ENCODE measurements around the gene ALK. TPM values are rescaled to one million over a fixed set of nuclear protein-coding genes. Genes with fewer than 3 reads are reported as not detected.
A peak's percentile ranks its signal among the peaks of the same experiment; 100 is the strongest.

Gene ALK
- total RNA-seq, 1 experiment from 2014 or later: 0.06 TPM

DNA sequence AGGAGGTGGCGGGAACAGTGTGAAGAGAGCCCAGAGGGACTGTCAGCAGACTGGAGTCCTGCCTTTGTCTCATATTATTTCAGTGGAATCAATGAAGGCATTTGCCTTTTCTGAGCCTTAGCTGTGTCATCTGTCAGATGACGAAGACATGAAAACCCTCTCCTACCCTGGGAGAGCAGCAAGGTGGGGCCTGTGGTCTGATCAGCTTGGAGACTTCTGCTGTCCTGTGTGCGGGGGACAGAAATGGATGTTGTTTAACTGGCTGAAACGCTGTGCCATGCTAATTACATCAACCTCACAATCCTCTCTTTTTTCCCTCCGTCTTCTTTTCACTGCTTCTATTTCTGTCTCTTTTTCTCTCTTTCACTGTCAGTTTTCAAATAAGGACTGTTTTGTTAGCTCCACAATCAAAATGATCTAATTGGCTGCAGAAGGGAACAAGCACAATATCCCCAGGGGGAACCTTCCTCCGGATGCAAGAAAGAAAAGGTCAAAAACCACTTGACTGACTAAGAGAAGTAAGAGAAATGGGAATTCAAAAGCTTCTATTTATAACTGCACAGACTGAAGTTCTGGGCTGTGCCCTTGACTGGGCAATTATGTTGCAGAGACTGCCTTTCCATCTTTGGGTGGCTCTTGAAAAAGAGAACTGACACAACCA is 466.1 kb downstream of the ALK start:
- peak; percentile 40 for DNase-seq (ENCODE audit: low read depth)

DNA sequence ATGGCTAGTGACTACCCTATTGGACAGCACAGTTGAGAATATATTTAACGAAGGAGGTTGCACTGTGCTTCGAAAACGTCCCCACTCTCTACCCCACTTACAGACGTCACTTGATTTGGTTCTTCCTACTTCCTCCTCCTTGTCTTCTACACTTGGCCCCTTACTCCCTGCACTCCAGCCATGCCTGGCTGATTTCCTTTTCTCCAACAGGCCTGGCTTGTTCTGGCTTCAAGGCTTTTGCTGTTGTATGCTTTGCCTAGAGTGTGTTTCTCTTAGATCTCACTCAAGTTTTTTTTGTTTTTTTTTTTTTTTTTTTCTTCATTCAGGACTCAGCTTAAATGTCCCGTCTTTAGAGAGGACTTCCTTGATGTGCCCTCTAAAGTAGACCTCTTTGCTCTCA is 469.4 kb downstream of the ALK start:
- DNase-seq (ENCODE audit: low read depth): no peak

DNA sequence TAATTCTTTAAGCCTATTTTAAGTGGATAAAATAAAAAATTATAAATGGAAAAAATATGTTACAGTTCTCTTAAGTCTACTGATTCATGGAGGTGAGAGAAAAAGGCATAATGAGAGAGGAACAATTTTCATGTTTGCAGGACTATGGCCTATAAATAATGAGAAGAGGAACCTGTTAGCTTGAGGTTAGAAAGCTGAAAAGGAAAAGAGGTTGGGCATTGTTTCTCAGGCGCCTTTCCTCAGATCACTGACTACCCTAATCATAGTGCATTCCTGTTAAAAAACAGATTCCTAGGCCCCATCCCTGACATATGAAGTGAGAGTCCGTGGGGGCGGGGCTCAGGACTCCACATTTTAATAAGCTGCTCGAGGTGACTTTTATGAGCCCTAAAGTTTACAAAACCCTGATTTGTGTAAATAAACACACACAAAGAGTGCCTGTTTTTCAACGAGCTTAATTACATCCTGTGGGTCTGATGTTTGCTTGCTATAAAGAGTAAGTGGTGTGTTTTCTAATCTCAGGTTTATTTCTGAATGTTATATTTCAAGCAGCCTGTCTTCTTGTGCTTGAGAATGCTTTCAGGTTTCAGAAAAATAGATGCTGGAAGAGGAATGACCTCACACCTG is 470.7 kb downstream of the ALK start:
- no peak for DNase-seq (ENCODE audit: low read depth)

DNA sequence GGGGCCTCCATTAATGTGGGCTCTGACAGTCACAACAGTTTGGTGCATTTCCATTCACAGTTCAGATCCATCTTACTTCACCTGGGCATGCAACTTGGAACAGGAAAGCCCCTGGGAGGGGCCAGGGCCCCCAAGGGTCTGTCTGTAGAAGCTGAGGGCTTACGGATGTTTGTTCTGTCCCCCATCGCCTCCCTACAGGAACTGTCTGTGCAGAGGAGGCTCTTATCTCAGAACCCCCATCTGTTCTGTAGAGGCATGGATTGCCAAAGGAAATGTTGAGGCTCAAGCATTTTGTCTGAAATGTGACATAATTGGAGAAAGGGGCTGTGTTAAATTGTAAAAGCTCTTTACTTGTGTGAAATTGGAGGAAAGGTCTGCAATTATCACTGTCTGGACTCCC is 471.9 kb downstream of the ALK start:
- no peak for DNase-seq (ENCODE audit: low read depth)

DNA sequence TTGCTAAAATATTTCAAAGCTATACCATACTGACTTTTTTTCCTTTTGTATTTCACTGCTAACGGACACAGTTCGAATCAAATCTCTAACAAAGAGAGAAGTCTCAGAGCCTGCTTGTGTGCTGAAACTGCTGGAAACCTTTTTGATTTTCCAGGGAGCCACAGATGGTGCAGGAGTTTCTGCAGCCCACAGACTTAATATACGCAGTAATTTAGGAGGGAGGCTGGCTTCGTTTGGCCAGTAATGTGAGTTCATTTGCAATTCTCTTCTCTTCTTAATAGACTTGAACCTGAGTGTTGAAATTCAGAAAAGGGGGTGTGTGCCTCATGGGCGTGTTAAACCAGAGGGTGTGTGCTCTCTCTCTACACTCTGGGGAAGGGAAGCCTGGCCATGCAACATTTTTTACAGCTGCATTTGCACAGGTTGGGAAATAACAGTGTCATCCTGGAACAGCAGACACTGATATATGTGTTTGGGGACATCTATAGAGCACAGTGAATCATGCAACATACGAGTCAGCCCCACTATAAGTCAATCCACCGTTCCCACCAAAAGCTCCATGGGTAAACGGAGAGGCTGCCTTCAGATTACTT is 473.2 kb downstream of the ALK start:
- DNase-seq (ENCODE audit: low read depth): no peak

DNA sequence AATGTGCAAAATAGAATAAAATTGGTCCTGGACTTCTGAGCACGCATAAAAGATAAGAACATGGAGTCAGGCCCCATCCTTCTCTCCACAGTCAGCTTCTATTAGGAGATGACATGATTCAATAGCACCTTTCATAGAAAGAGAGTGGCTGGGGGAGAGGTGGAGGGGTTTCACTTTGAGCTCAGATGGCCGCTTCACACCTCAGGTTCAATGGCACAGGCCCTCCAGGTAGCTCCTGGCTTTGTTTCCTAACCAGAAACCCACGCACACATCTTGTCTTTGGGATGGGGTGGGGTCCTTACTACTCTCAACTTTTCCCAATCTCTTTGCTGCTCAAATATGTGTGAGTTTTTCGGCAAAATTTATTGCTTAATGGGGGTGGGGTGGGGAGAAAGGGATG is 473.9 kb downstream of the ALK start:
- DNase-seq (ENCODE audit: low read depth): no peak

DNA sequence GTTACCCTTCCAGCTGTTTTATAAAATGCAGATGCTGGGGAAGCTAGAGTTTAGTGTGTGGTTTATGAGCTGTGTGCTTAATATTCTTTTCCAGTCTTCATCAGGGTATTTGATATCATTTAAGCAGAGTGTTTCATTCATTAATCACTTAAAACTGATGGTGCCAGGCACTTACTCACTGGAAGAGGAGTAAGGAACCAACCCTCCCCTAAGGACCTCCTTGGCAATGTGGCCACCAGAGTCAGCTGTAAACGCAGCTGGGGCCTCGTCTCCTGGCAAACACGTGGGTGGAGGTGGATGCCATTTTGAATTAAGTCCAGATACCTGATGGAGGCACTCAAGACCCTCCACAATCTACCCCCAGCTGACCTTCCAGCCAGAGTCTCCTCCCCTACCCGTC is 474.5 kb downstream of the ALK start:
- peak; percentile 67 for DNase-seq (ENCODE audit: low read depth)

DNA sequence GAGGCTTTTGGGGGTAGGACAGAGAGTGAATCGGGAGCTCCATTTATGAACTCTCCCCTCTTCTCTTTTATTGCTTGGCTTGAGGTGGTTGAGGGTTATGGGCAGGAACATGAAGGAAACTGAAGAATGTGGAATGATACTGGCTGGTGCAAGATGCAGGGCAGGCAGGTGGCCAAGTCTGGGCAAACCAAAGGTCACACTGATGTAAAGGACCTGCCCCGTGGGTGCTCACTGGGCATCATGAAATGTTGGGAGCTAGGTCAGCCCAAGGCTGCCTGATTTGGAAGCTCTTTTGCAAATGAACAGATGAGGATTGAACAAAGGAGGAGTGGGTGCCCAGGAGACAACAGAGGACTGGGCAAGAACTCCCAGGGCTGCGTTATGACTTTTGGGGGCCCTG is 477.2 kb downstream of the ALK start:
- no peak for DNase-seq (ENCODE audit: low read depth)

DNA sequence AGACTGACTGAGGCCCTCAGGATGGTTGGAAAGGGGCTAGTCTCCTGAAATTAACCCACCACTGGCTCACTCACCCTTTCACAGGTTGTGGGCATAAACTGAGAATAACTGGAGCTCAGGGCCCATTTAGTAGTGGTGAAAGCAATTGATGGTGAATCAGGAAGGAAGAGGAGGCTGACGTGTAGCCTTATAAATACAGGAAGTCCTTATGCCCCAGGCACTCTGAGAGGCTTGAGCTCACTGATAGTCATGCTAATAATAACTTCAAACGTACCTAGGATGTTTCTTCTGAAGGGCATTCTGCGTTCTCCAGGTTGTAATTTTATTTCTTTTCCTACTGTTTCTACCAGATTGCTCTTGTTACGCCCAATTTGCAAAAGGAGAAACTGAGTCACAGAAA is 477.8 kb downstream of the ALK start:
- no peak for DNase-seq (ENCODE audit: low read depth)

DNA sequence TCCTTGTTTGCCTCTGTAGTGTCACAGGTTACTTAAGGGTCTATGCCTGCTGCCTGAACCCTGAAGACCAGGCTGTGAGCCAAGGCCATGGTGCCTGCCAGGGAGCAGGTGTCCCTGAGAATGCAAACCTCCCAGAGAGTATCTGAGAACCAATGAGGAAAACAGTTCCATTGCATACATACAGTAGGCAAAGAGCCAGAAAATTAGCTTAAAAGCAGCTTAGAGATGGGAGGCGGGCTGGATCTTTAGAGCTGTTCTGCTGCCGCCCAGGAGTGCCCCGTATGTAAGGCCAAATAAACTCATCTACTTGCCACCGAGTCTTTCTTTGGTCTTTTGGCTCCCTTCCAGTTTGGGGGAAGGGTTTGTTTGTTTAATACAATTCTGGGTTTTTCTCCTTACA is 478.2 kb downstream of the ALK start:
- DNase-seq (ENCODE audit: low read depth): no peak

DNA sequence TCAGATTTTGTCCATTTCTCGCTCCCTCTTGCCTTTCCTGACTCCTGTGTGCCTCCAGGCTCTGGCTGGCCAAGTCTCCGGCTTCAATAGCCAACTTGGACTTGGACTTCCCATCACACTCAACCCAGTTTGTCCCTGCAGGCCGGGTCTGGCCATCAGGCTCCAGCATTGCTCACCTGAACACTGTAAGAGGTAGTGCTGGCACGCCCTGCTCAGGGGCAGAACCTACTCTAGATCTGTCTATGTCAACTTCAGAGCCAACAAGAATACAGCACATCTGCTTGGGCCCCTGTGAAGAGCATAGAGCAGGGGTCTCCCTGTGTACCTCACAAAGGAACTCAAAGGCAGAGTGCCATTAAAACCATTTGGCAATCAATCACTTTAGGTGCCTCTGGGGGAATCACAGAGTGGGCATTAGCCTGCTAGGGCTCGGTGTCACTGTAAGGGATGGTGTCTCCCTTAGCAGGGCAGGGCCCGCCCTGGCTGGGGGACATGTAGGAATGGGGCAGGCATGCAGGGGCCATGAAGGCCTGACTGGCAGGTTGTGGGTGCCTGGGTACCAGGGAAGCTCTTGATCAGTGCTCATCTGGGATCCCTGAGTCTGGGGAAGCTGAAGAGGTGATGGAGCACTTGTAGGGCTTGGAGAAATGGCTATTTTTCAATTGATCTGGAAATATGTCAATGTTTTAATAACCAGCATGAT is 480.3 kb downstream of the ALK start:
- DNase-seq (ENCODE audit: low read depth): no peak

DNA sequence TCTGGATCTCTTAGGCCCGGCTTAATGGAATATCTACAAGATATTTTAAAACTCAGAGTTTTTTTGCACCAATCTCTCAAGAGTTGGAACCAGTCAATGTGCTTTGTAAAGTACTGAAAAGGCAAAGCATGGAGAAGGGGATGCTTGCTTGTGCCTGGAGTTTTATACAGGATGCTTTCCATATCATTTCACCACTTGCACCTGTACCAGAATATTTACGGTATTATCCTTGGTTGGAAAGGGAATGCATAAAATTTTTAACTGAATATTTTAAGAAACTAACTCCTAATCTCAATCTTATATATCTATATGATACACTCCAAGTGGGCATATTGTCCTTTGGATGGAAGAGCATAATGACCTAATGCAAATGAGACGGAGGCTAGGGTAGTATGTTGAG is 487.5 kb downstream of the ALK start:
- DNase-seq (ENCODE audit: low read depth): no peak

DNA sequence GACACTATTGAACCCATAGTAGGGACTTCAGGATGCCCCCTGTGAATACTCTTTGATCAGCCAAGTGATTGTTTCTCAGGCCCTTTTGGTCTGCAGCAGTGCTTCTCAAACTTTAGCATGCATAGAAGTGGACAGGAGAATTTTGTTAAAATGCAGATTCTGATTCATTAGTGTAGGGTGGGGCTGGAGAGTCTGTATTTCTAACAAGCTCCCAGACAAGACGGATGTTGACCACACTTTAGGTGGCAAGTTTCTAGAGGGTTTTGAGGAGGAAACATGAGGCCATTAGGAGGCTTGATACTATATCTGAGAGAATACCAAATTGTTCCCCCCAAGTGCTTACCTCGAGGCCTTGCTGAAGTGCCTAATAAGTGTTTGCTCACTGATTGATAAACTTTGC is 488.3 kb downstream of the ALK start:
- DNase-seq (ENCODE audit: low read depth): no peak

DNA sequence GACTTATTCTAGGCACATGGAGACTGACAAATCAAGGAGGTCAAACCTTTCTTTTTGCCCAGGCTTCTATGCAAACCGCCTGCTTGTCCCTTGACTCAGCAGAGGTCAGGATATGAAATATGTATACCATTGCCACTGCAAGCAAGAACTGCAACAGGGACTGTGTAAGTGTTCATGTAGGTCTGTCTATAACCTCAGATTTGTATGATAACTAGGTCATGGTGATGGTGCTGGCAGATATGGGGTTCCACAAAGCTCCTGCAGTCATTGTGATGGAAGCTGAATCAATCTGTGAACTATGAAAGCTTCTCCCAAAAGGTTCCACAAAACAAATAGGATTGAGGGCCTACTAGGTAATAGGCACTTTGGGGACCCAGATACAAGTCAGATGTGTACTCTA is 489.9 kb downstream of the ALK start:
- DNase-seq (ENCODE audit: low read depth): no peak

DNA sequence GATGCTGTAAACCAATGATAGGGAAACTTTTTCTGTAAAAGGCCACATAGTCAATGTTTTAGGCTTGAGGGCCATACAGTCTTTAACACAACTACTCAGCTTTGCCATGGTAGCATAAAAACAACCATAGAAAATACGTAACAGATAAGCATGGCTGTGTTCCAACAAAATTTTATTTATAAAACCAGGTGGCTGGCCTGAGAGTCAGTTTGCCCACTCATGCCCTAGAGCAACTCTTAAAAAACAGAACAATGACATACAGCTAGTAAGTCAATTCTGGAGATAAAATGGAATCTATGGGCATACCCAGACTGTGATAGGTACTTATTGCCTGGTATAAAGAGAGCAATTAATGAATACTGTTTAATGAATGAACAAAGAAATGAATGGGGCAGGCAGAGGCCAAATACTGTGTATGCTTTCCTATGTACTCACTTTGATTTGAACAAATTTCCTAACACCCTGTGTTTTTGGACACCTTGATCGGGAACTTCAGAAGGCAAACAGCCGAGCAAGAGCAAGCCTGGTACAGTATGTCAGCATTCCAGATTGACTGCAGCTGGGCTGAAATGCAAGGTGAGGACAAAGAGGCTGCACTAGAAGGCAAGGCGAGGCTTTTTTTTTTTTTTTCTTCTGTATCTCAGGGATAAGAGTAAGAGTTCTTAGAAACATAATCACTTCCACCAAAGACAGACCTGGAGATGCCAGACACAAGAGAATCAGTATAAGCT is 490.8 kb downstream of the ALK start:
- DNase-seq (ENCODE audit: low read depth): no peak

DNA sequence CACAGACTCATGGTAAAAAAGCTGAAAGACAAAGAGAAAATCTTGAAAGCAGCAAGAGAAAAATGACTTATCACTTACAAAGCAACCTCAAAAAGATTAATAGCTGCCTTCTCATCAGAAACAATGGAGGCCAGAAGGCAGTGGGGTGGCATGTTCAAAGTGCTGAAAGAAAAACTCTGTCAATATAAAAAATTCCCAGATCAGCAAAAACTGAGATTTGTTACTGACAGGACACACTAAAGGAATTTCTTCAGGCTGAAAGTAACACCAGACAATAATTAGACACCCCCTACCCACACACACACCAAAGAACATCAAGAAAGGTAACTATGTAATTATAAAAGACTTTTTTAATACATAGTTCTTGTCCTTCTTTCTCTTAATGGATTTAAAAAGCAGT is 495.0 kb downstream of the ALK start:
- no peak for DNase-seq (ENCODE audit: low read depth)

DNA sequence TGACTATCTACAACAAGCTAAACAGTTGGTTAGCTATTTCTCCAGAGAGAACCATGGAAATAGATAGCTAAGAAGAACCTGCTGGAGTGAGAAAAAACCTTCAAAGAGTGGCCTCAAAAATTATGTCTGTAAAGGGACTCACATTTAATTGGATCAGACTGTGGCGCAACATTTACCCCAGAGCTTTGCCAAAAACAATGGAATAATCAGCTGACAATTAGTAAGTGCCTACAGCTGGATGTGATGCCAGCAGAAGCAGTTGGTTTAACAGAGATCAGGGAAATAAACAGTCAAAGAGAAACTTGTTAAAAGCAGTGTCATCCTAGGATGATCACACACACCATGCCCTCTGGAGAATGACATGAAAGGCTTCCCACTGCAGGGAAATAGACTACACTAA is 495.5 kb downstream of the ALK start:
- DNase-seq (ENCODE audit: low read depth): peak; percentile 58

DNA sequence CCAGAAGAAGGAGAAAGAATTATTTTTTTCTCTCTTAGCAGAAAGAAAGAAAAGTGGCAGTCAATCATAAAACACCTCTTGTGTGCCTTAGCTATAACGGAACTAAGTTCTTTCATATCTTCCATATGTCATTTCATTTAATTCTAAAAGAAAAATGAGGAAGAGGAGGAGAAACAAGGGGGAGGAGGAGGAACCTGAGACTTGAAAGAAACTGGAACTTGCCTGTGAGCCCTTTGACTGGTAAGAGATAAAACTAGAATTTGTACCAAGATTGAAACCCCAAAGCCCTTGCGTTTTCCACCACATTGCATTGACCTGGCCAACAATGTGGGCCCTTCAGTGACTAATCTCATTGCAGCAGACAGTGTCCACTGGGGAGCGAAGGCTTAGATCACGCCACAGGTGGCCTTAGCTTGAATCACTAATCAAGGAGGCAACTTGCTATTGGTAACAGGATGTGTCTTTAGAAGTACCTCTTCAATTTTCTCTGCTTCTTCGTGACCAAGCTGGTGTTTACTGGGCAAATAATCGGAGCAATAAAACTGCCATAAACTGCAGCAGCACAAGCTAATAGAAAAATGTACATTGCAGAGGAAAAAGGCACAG is 498.2 kb downstream of the ALK start:
- peak; percentile 48 for DNase-seq (ENCODE audit: low read depth)

DNA sequence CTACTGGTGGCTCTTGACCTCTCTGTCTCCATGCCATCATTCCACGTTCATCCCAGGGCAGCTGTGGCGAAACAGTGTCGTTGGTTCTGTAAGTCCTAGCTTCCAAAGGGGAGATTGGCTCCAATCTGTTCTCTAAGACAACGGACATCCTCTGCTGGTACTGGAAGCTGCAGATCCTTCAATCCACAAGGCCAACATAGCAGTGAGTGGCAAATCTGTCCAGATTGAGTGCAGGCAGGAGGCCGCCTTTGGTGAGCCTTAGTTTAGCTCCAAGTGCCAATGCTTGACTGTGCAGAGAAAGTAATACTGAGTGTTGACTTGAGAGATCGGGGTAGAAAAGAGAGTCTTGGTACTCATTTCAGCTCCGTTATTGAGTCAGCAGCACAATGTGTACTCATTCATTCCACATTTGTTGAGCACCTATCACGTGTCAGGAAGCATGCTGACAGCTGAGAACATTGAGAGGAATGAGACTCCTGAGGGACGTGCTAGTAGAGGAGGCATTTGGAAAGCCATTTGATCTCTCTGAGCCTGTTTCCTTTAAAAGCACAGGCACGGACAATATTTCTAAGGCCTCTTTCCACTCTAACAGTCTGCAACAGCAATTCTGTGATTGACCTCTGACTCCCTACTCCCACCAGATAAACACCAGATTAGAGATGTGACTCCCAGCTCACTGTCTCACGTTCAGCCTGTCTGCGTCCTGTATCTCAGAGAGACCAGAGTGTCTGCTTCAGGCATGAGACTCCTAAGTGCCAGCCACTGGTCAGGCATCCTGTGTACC is 500.2 kb downstream of the ALK start:
- peak; percentile 95 for DNase-seq (ENCODE audit: low read depth)

DNA sequence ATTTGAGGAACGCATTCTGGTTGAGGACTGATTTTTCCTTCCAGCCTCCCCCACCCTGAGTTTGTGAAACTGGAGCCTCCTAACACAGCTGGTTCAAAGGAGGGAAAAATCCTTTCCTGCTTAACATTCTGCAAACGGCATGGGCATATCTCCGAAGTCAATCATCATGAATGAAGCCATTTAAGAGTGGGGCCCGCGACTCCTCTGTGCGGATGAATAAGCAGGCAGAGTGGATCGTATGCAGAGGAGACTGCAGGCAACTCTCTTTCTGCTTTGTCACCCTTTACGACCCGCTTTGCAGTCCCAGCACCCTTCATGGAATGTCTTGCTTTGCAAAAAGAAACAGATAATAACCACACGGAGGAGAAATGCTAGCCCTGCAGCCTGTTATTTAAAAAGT is 500.9 kb downstream of the ALK start:
- no peak for DNase-seq (ENCODE audit: low read depth)

DNA sequence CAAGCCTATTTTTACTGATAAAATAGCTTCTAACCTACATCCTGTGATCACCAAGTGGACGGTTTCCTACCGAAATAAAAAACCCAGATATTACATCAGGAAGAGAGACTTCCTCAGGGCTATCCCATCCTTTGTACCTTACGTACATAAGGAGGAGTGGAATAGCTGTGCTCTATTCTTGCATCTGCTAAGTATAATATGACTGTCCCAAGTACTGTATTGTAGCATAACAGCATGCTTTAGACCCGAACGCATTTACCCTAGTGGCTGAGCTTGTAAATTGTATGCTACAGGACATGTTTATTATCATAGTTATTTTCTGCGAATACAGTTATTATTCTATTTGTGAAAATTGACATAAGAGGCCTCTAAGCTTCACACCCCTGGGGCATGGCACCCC is 503.8 kb downstream of the ALK start:
- DNase-seq (ENCODE audit: low read depth): no peak

Data from LHCN-M2 (cell line).